ENCODE measurements around the gene FOXL3.

FOXL3 gene

DNA sequence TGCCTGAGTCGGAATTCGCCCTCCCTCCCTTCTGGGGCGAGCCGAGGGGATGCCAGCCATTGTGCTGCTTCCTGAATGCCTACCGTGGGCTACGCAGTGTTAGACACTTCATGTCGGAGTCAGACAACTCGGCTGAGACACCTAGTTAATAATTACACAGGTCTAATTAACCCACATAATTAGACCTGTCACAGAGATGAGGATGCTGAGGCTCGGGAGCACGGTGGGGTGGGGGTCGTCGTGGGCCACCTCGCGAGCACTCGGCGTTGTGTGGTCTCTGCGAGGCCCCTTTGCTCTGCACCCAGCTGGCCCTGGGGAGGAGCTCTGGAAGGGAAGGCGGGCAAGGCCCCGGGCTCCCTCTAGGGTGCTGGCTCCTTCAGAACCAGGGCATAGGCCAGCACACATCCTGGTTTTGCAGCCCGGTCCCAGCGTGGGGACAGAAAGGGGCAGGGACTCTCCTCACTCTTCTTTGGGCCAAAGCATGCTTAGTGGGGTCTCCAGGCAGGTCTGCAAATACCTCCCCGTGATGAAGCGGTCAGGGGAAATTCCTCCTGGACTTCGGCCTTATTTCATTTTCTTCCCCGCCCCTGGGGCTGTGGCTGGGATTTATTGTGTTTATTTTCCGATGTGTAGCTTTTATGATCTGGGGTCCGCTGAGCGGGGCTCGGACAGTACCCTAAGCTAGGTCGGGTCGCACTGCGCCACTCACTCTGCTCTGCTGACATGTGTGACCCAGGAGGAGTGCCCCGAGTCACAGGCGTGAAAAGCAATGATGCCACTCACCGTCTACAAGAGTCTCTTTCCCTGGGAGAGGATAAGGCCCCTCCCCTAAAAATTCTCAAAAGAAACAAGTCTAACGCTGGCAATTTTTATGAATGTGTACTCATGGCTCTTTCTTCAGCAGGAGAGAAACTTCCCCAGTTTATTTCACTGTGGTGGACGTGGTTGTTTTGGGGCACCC, 4.9 kb upstream of the FOXL3 start:
- TF ChIP-seq, protein P1, sequence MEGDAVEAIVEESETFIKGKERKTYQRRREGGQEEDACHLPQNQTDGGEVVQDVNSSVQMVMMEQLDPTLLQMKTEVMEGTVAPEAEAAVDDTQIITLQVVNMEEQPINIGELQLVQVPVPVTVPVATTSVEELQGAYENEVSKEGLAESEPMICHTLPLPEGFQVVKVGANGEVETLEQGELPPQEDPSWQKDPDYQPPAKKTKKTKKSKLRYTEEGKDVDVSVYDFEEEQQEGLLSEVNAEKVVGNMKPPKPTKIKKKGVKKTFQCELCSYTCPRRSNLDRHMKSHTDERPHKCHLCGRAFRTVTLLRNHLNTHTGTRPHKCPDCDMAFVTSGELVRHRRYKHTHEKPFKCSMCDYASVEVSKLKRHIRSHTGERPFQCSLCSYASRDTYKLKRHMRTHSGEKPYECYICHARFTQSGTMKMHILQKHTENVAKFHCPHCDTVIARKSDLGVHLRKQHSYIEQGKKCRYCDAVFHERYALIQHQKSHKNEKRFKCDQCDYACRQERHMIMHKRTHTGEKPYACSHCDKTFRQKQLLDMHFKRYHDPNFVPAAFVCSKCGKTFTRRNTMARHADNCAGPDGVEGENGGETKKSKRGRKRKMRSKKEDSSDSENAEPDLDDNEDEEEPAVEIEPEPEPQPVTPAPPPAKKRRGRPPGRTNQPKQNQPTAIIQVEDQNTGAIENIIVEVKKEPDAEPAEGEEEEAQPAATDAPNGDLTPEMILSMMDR (conservative IDR thresholded peaks at IDR 0.05; ENCODE audit: low read depth, low read length): no peak
- no peak for DNase-seq (ENCODE audit: low read depth)
- no peak overlapping the region for H3K4me3 ChIP-seq (ENCODE audit: low read depth, low read length)

DNA sequence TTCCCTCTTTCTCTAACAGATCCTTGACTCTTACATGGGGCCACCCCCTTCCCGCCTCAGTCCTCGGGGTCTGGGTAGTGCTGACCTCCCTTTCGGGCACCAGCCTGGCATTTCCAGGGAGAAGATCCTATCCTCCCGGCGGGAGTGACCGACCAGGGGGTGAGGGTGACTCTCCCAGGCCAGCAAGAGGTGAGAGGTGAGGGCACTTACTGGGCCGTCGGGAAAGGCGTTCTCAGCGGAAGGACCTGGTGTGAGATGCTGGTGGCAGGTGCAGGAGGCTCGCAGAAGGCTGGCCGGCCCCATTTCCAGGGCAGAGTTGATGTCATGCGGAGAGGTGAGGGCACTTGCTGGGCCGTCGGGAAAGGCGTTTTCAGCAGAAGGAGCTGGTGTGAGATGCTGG, 4.2 kb upstream of the FOXL3 start:
- no peak overlapping the region for H3K4me3 ChIP-seq (ENCODE audit: low read depth, low read length)
- TF ChIP-seq, protein P1 (conservative IDR thresholded peaks at IDR 0.05; ENCODE audit: low read depth, low read length): no peak
- DNase-seq (ENCODE audit: low read depth): no peak

DNA sequence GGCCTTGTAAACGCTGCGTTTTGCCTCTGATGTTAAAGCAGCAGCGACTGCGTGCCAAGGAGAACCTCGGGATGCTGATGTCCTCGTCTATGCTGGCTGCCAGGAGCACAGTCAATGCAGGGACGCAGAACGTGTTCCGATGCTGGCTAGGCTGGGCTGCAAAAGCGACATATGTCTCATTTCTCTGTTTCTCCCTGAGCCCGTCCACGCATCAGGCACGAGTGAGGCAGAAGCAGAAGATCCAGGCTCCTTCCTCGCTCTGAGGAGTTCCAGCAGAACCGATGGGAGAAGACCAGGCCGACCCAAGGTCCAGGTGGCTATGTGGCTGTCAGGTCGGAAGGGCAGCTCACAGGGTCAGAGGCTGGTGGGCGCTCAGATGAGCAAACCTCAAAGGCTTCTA, 3.7 kb upstream of the FOXL3 start:
- no peak overlapping the region for H3K4me3 ChIP-seq (ENCODE audit: low read depth, low read length)
- TF ChIP-seq, protein P1 (conservative IDR thresholded peaks at IDR 0.05; ENCODE audit: low read depth, low read length): no peak
- no peak for DNase-seq (ENCODE audit: low read depth)

DNA sequence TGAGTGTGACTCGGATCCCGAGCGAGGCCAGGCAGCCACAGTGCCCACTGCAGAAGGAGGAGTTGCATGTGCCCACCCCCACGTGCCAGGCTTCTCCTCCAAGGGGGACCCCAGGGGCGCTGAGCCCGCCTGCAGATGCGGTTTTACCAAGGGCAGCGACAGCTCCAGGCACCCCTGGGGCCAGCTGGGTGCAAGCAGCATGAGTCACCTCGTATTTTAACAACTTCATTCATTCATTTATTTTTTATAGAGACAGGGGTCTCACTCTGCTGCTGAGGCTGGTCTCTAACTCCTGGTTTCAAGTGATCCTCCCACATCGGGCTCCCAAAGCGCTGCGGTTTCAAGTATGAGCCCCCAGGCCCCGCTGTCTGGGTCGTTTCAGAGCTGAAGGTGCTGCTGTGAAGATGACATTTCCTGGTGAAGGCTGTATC, 1.3 kb upstream of the FOXL3 start:
- no peak overlapping the region for H3K4me3 ChIP-seq (ENCODE audit: low read depth, low read length)
- TF ChIP-seq, protein P1 (conservative IDR thresholded peaks at IDR 0.05; ENCODE audit: low read depth, low read length): no peak
- DNase-seq (ENCODE audit: low read depth): no peak

DNA sequence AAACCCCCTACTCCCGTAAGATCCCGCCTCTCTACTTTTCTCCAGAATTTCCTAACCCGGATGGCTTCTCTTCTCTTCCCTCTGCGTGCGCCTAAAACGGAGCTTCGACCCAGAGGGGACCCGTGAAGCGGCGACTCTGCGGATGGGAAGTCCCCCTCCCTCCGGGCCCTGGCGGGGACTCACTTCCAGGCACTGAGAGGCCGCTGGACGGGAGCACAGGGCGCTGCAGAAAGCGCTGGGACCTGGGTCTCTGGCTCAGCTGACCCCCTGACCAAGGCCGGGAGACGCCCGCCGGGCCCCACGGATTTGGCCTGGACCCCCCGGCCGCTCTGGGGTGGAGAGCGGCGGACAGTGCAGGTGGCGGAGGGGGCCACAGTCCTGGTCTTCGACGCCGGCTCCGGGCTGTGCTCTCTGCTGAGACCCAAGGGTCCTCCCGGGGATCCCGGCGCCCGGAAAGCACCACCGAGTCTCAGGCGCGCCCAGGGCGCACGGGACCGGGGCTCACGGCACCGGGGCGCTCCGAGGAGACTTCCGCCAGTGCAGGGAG, 688 bp upstream of the FOXL3 start:
- H3K4me3 ChIP-seq (ENCODE audit: low read depth, low read length): no peak overlapping the region
- TF ChIP-seq, protein P1 (conservative IDR thresholded peaks at IDR 0.05; ENCODE audit: low read depth, low read length): no peak
- DNase-seq (ENCODE audit: low read depth): no peak

DNA sequence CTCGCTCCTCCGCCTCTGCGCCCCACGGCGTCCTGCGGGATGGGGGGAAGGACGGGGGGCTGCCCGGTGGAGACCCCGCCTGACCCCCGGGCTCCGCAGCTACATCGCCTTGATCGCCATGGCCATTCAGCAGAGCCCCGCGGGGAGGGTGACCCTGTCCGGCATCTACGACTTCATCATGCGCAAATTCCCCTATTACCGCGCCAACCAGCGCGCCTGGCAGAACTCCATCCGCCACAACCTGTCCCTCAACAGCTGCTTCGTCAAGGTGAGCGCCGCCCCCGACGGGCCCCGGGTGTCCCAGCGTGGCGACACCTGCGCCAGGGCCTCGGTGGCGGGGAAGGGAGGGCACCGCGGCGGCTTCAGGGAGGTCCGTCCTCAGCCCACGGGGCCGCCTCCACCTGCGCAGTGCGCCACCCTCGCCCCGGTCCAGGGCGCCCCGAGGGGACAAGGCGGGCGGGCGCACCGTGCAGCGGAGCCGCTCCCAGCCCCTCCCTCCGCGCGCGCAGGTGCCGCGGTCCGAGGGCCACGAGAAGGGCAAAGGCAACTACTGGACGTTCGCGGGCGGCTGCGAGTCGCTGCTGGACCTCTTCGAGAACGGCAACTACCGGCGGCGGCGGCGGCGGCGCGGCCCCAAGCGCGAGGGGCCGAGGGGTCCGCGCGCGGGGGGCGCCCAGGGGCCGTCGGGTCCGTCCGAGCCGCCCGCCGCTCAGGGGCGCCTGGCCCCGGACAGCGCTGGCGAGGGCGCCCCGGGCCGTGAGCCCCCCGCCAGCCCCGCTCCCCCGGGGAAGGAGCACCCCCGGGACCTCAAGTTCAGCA, 793 bp downstream of the FOXL3 start:
- no peak for DNase-seq (ENCODE audit: low read depth)
- TF ChIP-seq, protein P1 (conservative IDR thresholded peaks at IDR 0.05; ENCODE audit: low read depth, low read length): no peak
- no peak overlapping the region for H3K4me3 ChIP-seq (ENCODE audit: low read depth, low read length)
